Hematopoietic multipotent progenitor cell treated with erythropoietin and hydrocortisone succinate and interleukin-3 and kit ligand, for 15 days (in vitro differentiated cells): ENCODE measurements around the gene CNTN4.
"Not testable (repeated sequence)": the region's sequence is repeated elsewhere in the genome, so short reads cannot be mapped to it uniquely, and the experiment has no call there.

Source experiments
- DNase-seq: peaks from one replicate; pipeline ENCODE4 v3.0.0-alpha.2; 2015; ENCODE audit warnings: low spot score

The CNTN4 gene

DNA sequence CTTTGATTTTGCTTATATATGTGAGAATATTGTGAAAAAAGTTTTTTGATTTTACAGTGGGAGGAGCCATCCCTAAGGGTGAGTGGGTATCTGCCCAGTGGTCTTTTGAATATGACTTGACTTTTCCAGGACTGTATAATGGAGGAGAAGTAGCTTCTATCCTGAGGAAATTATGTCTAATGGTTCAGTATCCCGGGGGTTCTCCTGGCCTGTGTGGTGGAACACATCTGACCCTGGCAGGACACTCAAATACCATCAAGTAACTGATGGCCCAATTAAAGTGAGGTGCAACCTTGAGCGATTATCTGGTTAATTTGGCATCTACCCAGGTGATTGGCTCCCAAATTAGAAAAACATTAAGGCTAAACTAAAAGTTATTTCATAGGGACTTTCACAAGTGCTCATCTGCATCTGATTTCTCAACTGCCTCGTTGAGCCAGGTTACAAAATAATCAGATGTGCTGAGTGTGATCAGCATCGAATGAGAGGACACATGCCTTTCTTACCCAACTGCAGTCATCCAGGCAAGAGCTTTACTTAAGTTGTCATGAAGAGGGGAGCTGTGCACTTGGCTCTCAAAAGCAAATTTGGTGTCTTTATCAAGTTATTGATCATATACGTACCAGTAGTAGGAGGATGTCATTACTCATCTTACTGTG is 810.2 kb downstream of the CNTN4 start:
- DNase-seq: no peak

DNA sequence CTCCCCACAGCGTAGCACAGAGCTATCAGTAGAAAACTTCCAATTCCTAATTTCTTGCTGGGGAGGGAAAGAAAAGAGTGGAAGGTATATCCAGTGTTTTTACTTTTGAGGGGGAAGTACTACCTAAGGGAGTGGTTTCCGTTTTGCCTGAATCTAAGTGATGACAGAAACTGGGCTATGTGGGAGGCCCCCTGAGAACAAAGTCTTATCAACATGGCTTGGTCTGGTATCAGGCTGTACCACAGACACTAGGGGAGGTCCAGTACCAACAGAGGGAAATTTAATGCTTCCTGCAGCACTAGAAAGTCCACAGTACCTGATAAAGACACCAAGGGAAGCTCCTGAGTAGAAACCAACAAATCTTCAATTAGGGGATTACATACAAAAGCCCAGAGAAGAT is 812.3 kb downstream of the CNTN4 start:
- no peak for DNase-seq

GRCh38 chr3:2915826-2916225 is 817.2 kb downstream of the CNTN4 start:
- no peak for DNase-seq

DNA sequence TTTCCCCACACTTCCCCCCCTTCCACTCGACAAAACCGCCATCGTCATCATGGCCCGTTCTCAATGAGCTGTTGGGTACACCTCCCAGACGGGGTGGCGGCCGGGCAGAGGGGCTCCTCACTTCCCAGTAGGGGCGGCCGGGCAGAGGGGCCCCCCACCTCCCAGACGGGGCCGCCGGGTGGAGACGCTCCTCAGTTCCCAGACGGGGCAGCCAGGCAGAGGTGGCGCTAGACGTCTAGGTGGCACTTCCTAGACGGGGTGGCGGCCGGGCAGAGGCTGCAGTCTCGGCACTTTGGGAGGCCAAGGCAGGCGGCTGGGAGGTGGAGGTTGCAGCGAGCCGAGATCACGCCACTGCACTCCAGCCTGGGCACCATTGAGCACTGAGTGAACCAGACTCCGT is 818.0 kb downstream of the CNTN4 start:
- DNase-seq: not testable (repeated sequence)

- no peak for DNase-seq
Observed at GRCh38 chr3:2920103-2920502, 821.4 kb downstream of the CNTN4 start.

- DNase-seq: no peak
Observed at GRCh38 chr3:2921452-2921851, 822.8 kb downstream of the CNTN4 start.

- DNase-seq: no peak
Observed at GRCh38 chr3:2921903-2922302, 823.2 kb downstream of the CNTN4 start.

GRCh38 chr3:2923390-2923789 is 824.7 kb downstream of the CNTN4 start:
- DNase-seq: no peak

GRCh38 chr3:2927259-2927658 is 828.6 kb downstream of the CNTN4 start:
- DNase-seq: no peak

DNA sequence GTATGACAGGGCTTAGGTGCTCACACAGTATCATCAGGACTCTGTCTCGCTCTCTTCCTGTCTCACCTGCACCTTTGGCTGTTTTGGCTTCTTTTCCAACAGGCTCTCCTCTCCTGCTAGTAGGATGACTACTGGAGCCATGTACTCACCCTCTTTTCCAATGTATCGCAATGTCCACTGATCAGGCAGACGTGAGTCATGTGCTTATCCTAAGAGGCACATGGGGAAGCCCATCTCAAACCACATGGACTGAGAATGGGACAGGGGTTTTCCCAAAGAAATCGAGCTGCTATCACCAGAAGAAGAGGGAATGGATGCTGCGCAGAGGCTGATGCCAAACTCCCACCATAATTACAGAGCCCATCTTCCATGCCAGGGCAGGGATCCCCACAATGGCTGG is 830.9 kb downstream of the CNTN4 start:
- DNase-seq: no peak

DNA sequence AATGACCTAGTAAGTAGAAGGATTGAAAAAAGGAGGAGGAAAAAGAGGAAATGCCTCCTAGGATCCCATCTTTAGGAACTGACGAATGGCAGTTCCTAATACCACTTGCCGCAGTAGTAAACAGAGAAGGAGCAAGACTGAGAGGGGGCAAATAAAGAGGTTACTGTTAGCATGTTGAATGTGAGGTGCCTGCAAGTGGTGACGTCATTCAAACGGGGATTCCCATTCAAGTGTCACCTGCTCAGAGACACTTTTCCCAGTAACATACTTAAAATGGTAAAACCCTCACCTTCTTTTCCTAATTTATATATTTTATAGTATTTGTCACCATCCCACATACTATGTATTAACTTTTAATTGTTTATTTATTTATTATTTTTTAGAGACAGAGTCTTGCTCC is 832.6 kb downstream of the CNTN4 start:
- no peak for DNase-seq

DNA sequence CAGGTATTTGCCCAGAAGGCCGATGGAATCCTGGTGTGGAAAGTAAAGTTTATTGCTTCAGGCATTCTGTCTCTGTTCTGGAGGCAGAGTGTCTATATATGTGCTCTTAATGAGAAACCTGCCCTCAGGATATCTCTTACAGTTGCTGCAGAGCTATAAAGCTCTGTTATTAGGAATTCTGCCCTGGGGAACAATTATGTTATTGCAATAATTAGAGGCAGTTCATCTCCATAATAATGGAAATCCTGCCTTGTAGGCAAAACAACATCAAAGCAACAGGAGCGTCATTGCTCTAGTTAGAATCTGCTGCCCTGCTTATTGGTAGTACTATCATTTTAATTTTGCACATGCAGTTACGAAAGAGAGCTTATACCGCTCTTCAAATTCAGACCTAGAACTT is 835.9 kb downstream of the CNTN4 start:
- DNase-seq: no peak

GRCh38 chr3:2937055-2937454 is 838.4 kb downstream of the CNTN4 start:
- no peak for DNase-seq

GRCh38 chr3:2937592-2937991 is 838.9 kb downstream of the CNTN4 start:
- DNase-seq: no peak

- DNase-seq: no peak
Observed at GRCh38 chr3:2938711-2939110, 840.0 kb downstream of the CNTN4 start.

DNA sequence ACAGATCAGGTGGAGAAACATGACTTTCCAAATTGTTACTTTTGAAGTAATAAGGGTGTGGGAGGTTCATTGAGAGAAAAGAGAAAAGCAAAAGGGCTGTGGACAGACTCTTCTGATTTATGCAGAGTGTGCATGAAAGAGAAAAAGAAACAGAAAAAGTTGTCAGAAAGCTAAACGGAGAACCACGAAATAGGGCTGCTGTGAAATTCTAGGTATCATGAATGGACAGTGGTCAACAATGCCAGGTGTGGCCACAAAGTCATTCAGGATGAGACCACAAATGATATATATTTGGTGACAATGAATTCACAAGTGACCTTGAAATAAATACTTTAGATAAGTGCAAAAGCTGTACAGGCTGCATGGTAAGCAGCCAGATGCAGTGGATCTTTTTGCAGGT is 841.4 kb downstream of the CNTN4 start:
- no peak for DNase-seq

GRCh38 chr3:2944628-2945027 is 846.0 kb downstream of the CNTN4 start:
- DNase-seq: no peak

DNA sequence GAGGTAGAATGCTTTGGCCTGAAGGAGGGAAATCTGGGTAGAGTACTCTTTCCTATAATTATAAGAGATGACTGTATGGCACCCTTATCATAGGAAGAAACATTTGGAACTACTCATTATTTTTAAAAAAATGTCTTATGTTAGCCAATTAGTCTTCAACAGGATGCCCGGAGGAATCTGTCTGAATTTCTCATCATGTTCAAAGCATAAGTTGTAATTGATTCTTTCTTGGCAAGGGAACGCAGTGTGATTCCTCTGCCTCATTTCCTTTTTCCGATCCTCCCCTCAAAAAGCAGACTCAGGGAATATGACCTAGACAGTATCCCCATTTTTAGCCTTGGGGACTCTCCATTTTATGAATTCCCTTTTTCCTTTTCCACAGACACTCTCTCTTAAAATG is 846.5 kb downstream of the CNTN4 start:
- no peak for DNase-seq

DNA sequence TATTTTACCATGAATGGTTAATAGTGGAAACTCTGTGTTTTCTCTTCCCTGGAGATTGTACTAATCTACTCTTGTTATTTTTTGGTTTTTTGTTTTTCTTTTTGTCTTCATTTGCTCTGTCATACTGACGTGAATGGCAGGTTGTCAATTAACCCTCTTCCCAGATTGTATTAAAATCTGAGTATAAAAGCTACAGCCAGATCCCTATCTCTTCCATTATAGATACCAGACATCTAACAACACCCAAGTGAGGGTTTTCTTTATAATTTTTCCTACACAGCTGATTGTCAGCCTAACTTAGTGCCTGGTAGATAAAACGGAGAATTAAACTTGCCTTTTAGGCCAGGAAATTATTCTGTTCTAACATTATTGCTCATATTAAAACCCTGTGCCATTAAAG is 848.9 kb downstream of the CNTN4 start:
- DNase-seq: no peak

- no peak for DNase-seq
Observed at GRCh38 chr3:2948882-2949281, 850.2 kb downstream of the CNTN4 start.

- no peak for DNase-seq
Observed at GRCh38 chr3:2950159-2950558, 851.5 kb downstream of the CNTN4 start.

GRCh38 chr3:2957115-2957514 is 858.4 kb downstream of the CNTN4 start:
- no peak for DNase-seq

DNA sequence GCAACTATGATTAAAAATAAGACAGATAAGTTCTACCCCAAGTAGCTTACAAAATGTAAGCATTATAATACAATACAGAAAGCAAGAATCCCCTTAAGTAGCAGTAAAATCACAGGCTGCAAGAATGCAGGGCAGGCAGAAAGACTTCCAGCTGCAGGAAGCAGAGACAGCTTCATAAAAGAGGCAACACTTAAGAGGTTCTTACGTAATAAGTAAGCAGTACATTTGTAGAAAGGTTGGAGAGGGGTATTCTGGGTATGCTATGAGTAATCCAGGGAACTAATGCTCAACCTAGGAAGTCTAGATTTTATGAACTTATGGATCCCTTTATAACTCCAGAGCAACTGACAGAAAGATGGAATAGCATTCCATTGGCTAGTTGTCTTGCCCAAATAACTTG is 859.9 kb downstream of the CNTN4 start:
- no peak for DNase-seq

DNA sequence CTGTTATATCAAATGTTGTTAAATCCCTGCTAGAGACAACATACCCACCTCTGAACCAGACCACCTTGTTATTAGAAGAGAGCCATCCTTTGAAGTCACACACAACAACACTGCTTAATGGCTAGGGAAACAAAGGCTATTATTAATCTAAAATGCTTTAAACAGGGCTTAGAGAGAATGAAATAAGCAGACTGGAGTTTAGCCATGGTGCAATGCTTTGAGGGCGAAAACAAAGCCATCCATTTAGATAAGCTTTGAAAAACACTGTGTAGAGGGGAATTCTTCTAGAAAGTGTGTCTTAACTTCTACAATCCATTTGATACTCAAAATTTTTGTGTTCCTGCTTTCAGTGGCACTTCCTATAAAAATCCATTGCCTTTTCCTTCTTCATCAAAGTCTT is 862.9 kb downstream of the CNTN4 start:
- DNase-seq: no peak

GRCh38 chr3:2967871-2968270 is 869.2 kb downstream of the CNTN4 start:
- no peak for DNase-seq
